Mammary epithelial cell (primary cell): Measurements from ENCODE around the gene KIF26A.

Source experiments
- CTCF ChIP-seq, 2 donors: IDR thresholded peaks in 1 of 2; conservative IDR thresholded peaks in 1 of 2; 2 replicates each; pipeline ENCODE4 v1.5.1; 2011 to 2012; ENCODE audit warnings: inconsistent platforms in 2 of 2, low read length in 2 of 2, mild to moderate bottlenecking in 2 of 2, control low read depth in 1 of 2, low read depth in 1 of 2; ENCODE audit not compliant: insufficient read depth in 1 of 2; ENCODE audit errors: extremely low read depth in 1 of 2
- EZH2 ChIP-seq: IDR thresholded peaks from 2 replicates; pipeline ENCODE4 v1.6.1; 2012; ENCODE audit warnings: low read length, inconsistent platforms, borderline replicate concordance

- TF ChIP-seq CTCF (conservative IDR thresholded peaks at IDR 0.05 in 1 of 2, IDR thresholded peaks at IDR 0.05 in 1 of 2; ENCODE audit: extremely low read depth in 1 of 2, insufficient read depth in 1 of 2, low read depth in 1 of 2, low read length in 2 of 2) = no peak
- no peak for TF ChIP-seq EZH2
These were observed 10.8 kb downstream of the KIF26A start for GRCh38 chr14:104149278-104149595.
